Activated CD4-positive, alpha-beta T cell treated with anti-CD3 and anti-CD28 coated beads, Interleukin-10, Interleukin-2, amounts not matched to agents 100 ng/mL and 50 ng/mL, durations not matched to agents 16 hours and 8 hours (primary cell): Measurements from ENCODE around the gene BNIPL.

ENCODE experiments used
- DNase-seq: peaks from one replicate; pipeline ENCODE4 v3.0.0-alpha.2; 2020

Gene BNIPL

DNA sequence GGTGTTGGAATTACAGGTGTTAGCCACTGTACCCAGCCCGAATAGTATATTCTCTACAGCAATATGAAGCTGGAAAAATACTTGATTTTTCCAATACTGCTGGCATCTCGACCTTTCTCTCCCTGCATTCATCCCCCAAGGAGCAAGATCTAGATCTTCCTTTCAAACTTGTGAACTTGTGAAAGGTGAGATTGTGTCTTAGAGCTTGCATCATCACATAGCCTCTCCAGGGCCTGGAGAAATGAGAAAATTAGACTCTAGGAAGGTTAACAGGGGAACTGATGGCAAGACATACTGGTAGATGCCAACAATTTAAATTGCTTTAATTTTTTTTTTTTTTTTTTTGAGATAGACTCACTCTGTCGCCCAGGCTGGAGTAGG lies 26.1 kb upstream of the BNIPL start:
- no peak for DNase-seq

DNA sequence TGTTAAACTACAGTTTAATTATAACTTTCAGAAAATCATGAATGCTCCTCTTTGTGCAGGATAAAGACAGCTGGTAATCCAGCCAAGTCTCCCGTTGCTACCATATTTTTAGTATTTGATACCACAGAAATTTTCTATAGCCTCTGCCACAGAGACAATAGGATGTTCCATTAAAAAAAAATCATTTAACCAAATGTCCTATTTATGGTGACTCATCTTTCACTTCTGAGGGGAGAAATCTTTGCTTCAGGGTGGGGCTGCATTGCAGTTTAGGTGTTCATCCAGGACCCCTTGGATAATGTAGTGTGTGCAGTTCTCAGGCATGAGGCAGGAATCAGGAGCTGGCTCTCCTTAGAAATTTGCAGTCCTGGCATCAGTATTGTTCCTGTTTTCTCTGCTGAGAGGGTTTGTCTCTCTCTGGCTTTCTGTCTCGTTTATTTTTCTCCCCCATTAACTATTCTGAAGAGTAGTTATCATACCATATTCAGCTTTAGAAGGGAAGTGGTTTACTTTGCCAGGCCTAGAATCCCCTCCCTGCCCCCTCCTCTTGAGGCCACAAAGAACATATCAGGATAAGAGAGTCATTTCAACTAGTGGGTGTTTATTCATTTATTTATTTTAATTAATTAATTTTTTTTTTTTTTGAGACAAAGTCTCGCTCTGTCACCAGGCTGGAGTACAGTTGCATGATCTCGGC lies 25.1 kb upstream of the BNIPL start:
- no peak for DNase-seq

DNA sequence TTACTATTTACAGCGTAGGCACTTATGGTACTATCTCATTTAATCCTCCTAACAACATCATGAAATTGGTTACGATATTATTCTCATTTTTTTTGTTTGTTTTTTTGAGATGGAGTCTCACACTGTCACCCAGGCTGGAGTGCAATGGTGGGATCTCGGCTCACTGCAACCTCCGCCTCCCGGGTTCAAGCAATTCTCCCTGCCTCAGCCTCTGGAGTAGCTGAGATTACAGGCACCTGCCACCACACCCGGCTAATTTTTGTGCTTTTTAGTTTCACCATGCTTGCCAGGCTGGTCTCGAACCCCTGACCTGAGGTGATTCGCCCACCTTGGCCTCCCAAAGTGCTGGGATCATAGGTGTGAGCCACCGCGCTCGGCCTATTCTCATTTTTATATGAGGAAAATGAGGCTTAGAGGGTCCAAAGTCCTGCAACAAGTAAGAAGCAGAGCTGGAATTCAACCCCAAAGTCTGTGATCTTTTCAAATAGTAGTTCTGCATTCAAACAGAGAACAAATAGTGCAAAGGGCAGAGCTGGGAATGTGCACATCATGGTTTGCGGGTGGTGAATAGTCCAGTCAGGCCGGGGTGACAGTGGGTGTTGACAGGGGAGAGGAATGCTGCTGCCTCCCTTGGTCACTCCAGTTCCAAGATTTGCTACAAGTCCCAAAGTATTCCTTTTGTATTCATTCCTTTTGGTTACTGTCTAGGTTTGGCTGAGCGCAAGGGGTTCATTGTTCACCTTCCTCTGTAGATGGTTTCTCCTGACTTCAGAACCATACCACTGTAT lies 23.5 kb upstream of the BNIPL start:
- DNase-seq, result no peak

DNA sequence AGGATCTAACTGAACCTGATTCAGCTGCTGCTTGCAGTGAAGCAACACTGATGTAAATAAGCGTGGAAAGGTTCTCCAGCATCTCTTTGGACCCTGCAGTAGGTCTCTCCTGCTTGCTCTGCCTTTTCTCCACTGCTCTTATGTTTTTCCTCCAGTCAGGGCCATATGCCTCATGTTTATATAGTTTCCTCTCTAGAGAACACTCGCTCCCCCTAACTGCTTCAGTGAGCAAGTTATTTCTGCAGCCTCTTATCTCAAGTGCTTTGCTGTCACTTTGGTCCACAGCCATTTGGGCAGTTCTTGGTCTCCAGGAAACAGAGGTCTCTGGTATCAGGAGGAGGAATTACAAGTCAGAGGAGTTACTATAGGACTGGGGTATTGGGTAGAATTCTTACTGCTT lies 22.9 kb upstream of the BNIPL start:
- DNase-seq, result no peak

DNA sequence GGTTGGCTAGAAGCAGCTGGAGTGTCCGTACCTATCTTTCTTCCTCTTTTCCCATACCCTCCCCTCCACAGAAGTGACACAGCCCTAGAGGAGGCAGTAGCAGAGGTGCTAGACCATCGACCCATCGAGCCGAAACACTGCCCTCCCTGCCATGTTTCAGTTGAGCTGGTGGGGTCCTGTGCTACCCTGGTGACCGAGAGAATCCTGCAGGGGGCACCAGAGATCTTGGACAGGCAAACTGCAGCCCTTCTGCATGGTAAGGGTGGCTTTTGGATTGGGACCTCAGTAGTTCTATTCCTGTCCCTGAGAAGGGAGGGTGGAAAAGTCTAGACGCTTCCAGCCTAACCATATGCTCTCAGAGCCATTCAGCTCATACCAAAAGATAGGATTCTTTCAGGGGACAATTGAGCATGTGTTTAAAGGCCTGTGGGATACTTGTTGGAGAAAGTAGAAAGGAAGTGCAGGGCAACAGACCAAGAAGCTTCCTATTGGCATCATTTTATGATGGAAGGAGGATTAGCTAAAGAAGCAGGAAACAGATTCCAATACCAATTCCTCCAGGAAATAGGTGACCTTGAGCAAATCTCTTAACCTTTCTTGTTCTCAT lies 11.7 kb upstream of the BNIPL start:
- peak; percentile 78 for DNase-seq

DNA sequence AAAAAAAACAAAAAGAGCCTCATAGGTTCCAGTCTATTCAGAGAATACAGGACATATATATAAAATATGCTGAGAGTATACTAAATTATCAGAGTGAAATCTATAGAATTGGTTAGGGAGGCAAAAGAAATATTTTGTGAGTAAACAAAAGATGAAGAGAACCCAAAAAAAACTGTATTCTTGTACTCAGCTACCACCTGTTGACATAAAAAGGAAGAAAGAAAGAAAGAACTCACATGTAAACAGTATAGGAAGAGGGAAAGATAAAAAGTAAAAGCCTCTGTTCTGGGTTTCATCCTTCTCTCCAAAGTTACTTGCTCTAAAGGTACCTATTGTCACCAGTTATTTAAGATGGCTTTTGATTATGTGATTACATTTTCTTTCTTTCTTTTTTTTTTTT lies 9.9 kb upstream of the BNIPL start:
- DNase-seq, result no peak

DNA sequence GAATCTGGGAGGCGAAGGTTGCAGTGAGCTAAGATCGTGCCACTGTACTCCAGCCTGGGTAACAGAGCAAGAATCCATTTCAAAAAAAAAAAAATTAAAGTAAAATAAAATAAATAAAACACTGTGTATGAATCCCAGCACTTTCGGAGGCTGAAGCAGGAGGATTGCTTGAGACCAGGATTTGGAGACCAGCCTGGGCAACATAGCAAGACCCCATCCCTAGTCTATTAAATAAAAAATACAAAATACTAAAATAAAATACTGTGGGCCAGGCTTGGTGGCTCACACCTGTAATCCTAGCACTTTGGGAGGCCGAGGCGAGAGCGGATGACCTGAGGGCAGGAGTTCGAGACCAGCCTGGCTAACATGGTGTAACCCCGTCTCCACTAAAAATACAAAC lies 4.2 kb upstream of the BNIPL start:
- DNase-seq, result no peak

DNA sequence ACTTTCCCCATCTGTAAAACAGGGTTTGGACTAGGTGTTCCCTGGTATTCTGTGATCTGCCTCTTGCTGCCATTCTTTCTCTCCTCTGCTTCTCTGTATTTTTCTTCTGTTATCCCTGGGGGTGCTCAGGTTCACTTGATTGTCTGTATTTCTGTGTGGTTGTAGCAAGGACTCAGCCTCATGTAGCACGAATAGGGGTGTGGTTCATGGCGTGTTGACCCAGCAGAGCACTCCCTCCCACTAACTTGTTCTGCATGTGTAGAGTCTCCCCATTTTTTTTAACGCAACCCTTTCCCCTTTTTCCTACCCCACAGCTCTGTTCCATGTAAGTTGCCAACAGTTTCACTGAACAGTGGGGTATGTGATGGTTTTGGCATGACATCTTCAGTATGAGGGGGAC lies 1.2 kb upstream of the BNIPL start:
- no peak for DNase-seq

DNA sequence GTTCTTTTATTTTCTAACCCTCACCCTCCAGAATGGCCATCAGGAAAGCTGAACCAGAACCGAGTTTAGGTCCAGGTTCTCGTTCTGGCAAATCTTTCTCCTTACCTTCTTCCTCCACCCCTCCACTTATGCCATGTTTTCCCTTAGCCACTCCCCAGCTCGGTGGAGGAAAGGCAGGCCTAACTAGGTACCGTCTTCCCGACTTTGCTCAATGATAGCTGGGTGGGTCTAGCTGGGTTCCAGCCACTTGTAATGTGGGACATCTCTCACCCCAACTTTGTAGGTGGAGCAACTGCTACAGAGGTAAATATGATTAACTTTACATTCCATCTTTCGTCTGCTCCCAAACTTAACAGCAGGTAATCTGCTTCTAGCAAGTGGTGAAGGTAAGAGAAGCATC lies 646 bp downstream of the BNIPL start:
- no peak for DNase-seq

DNA sequence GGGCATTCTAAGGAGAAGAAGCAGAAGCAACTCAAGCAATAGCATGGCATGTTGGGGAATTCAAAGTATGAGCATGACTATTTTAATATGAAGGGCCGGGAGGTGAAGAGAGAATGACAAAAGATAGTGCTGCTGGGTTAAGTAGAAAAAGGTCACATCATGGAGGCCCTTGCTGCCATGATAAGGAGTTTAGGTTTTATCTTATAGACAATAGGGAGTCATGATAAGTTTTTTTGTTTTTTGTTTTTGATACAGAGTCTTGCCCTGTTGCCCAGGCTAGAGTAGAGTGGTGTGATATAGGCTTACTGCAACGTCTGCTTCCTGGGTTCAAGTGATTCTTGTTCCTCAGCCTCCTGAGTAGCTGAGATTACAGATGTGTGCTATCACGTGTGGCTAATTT lies 3.1 kb downstream of the BNIPL start:
- no peak for DNase-seq

DNA sequence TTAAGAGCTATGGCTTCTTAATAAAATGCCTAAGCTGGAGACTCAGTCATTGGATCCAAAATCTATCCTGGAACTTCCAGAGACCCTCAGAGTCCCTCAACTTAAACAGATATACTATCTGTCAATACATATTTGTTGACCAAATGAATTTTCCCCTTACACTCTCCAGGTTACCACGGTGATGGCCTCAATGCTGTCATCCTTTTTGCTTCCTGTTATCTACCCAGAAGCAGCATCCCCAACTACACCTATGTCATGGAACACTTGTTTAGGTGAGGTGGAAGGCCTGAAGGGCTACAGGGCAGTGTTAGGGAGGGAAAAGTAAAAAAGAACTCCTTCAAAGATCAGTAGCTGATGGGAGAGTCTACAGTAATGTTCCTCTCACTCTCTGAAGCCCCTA lies 6.8 kb downstream of the BNIPL start:
- no peak for DNase-seq

DNA sequence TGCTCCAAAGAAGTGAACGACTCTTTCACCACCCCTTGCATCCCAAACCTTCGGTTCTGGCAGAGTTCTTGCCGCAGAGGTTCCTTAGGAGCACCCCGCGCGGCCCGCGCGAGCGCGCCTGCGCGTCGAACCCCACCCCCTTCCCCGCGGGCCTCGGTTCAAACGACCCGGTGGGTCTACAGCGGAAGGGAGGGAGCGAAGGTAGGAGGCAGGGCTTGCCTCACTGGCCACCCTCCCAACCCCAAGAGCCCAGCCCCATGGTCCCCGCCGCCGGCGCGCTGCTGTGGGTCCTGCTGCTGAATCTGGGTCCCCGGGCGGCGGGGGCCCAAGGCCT lies 11.2 kb downstream of the BNIPL start, which contains the start of gene C1orf56:
C1orf56 (plus strand) TSS at position 161 of the 334 bp plus-strand sequence; CDS start at position 258, 97 bp downstream.
- peak; percentile 62 for DNase-seq

DNA sequence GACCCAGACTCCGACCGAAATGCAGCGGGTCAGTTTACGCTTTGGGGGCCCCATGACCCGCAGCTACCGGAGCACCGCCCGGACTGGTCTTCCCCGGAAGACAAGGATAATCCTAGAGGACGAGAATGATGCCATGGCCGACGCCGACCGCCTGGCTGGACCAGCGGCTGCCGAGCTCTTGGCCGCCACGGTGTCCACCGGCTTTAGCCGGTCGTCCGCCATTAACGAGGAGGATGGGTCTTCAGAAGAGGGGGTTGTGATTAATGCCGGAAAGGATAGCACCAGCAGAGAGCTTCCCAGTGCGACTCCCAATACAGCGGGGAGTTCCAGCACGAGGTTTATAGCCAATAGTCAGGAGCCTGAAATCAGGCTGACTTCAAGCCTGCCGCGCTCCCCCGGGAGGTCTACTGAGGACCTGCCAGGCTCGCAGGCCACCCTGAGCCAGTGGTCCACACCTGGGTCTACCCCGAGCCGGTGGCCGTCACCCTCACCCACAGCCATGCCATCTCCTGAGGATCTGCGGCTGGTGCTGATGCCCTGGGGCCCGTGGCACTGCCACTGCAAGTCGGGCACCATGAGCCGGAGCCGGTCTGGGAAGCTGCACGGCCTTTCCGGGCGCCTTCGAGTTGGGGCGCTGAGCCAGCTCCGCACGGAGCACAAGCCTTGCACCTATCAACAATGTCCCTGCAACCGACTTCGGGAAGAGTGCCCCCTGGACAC lies 11.7 kb downstream of the BNIPL start:
- DNase-seq, result peak; percentile 68

DNA sequence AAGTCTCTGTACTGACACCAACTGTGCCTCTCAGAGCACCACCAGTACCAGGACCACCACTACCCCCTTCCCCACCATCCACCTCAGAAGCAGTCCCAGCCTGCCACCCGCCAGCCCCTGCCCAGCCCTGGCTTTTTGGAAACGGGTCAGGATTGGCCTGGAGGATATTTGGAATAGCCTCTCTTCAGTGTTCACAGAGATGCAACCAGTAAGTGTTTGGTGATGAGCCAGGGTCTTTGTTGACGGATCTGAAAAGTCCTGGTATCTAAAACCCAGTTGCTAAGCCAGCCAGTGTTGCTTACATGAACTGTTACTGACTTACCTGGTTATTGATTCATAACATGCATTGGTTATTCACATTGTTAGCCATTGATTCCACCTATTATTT lies 12.3 kb downstream of the BNIPL start:
- DNase-seq, result no peak

DNA sequence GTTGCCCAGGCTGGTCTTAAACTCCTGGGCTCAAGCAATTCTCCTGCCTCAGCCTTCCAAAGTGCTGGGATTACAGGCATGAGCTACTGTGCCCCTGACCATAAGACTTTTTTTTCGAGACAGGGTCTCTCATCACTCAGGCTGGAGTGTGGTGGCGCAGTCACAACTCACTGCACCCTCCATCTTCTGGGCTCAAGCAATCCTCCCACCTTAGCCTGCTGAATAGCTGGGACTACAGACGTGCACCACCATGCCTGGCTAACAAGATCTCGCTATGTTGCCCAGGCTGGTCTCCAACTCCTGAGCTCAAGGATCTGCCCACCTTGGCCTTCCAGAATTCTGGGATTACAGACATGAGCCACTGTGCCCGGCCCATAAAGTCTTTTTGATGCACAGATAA lies 13.1 kb downstream of the BNIPL start:
- no peak for DNase-seq

DNA sequence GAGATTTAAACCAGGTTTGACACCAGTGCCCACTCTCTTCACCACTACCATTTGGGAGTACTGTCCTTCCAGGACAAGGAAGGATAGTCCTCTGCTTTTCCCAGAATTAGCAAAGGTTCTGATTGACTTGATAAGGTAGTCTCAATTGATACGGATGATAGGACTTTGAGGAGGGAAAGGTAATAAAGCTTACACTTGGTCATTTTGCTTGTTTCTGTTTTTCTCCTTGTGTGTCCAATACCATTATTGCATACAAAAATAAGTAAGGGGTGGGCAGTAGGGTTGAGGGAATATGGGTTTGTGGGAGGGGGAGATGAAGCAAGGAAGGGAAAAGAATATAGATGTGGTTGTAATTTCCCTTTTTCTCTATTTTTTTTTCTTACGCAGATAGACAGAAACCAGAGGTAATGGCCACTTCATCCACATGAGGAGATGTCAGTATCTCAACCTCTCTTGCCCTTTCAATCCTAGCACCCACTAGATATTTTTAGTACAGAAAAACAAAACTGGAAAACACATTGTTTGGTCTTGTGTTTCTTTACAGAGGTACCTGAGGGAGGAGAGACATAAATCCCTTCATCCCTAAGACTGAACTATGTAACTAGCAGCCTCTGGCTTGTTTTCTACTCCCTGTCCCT lies 13.8 kb downstream of the BNIPL start:
- DNase-seq, result no peak

DNA sequence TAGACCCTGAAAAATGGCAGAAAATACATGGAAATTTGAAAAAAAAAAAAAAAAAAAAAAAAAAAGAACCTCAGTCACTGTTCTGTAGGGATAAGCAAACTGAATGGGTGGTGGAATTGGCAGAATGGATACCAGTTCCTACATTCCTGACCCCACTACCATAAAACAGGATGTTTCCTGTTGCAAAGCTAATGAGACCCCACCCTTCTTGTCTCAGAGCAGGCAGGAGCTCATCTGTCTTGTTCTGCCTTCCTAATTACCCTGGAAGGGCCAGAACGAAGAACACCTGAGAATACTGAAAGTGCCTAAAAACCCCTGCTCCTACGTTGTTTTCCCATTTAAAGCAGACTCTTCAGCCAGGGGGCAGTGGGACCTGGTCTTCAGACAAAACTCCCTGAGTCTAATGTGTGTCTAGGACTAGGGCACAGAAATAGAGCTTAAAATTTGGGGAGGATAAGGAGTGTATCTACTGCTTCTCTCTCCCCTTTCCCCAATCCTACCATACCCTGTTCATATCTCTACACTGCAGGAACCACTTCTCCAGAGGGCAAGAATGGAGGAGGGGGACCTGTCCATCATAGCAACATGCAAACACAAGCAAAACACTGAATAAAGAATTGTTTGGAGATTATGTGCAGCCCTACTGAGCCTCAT lies 15.1 kb downstream of the BNIPL start:
- DNase-seq, result no peak

DNA sequence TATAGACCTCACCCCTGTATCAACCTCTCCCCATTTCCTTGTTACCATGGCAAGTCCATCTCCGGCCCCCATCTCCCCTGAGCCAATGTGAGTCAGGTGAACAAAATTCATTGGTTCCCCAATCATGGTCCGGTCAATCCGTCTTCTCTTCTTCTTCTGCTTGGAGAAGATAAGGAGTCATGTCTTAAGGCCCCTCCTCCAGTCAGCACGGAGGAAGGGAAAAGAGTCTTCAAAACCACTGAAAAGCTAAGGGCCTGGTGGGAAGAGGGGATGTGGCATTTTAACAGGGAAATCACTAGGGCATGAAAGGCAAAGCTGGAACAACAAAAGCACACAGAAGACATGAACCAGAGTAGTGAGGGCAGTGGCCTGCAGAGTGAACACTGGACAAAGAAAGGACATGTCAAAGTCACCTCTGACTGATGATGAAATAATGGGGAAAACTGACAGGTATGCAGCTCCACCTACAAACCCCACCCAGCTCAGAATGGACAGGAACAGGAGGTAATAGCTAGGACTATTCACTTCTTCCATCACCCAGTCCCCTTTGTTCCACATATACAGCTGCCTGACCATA lies 18.7 kb downstream of the BNIPL start:
- DNase-seq, result no peak

DNA sequence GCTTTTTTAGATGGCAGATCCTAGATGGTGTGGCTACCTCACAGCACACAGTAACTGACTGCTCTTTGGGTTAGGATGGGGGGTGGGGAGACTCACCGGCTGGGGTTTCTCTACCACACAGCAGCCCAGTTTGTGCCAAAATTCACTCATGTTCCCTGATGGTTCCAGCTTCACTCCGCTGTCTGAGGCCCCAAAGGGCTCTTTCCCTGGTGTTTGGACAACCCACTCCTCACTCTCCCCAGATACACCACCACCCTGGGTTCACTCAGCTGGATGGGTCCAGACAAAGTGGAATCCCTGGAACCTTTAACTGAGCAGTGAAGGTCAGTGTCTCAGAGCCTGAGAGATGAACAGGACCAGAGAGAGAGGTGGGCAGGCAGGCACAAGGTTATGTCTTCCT lies 19.2 kb downstream of the BNIPL start:
- DNase-seq, result no peak

DNA sequence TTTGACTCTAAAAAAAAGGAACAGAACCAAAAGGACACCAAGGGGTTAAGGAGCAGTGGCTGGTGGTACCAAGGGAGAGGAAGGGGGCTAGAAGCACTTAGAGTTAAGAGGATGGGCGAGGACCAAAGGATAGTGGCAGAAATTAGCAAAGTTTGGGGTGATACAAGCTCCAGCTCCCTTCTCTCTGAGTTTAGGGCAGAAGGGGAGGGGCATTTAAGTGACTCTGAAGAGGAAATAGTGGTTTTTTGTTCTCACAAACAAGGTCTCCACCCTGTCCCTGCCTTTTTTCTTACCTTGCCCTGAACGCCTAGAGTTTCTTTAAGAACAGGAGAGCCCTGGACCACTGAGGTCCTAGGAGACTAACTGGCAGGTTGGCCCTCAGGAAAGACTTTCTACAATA lies 19.8 kb downstream of the BNIPL start:
- peak; percentile 51 for DNase-seq

DNA sequence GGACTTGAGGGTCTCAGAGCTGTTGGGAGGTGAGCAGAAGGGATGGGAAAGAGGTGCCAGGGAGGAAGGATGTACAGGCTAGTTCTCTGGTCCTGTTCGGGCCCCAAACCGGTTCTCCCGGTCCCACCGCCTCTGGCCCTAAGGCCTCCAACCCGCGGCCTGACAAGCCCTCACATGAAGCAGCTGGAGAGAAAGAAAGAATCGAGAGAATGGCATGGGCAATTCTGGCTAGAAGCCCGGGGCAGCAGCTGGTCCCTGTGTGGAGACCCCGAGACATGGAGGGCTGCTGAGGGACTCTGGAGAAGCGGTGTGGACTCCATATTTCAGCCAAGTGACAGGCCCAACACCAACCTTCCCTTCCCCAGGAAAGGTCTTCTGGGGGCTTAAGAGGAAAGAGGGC lies 22.3 kb downstream of the BNIPL start:
- DNase-seq, result no peak
